Right cardiac atrium (tissue), 5 donors: ENCODE results near the gene TENT4A. TPM values are rescaled to one million over a fixed set of nuclear protein-coding genes. Genes with fewer than 3 reads are reported as not detected.
A peak's percentile ranks its signal among the peaks of the same experiment; 100 is the strongest.

ENCODE experiments used
- ATAC-seq, 2 donors: fragments of 200-7000 bp; cut with Tn5 transposase; one replicate each; pipeline versions ENCODE4 v1.8.0 to v1.9.1; 2020; ENCODE audit warnings: moderate library complexity in 2 of 2, mild to moderate bottlenecking in 1 of 2
- DNase-seq, 3 donors: peaks; one replicate each; pipeline ENCODE4 v3.0.0-alpha.2; 2020
- H3K27ac ChIP-seq: one replicate; pipeline ENCODE4 v1.5.1; 2013; ENCODE audit warnings: mild to moderate bottlenecking, low read length, control low read depth, moderate library complexity
- H3K27me3 ChIP-seq: one replicate; pipeline ENCODE4 v1.6.1; 2013; ENCODE audit not compliant: control insufficient read depth, insufficient read depth
- H3K4me1 ChIP-seq: one replicate; pipeline ENCODE4 v1.6.1; 2013; ENCODE audit warnings: low read length; ENCODE audit not compliant: control insufficient read depth, insufficient read depth
- H3K4me3 ChIP-seq: one replicate; pipeline ENCODE4 v1.5.1; 2013; ENCODE audit warnings: low read length, control low read depth
- H3K9me3 ChIP-seq: one replicate; pipeline ENCODE4 v1.6.1; 2013; ENCODE audit warnings: low read length; ENCODE audit not compliant: control insufficient read depth
- WGBS: extraction: QIAGEN DNeasy Blood & Tissue Kit; methylation state at CpG from one replicate; pipeline ENCODE4 v1.1.7; 2013; 5-methylcytosine and 5-hydroxymethylcytosine counted together
- intact Hi-C, 4 donors: fragments of 100-400 bp; cut with DNase I; formaldehyde crosslinking; loops; one replicate each; pipeline versions ENCODE4 v1.11.0 to v1.14.0; 2022 to 2023
- polyA plus RNA-seq: library from polyadenylated mRNA; stranded (reverse); fragments of 200-250 nt; gene quantifications from one replicate; pipeline ENCODE4 v1.2.3, GENCODE V29; 2013
- total RNA-seq, 4 donors: library from RNA; stranded (reverse); fragmentation: NEBNext Ultra II Directional; extraction: Animal tissue kit (Norgen Biotek cat#: 25700); gene quantifications; one replicate each; pipeline ENCODE4 v1.2.1, GENCODE V29; 2021
- donor health status: healthy with polysubstance abuse.
- donor health status: DM: no; HTN: yes; CAD: no.
- donor health status: DM: no; HTN: no; CAD: no.
- donor health status: DM: no; HTN: yes; CAD: no; lungs with severe emphysema.
- donor health status: DM: yes; HTN: yes; CAD: no.

Gene TENT4A
- total and polyA plus RNA-seq, 5 donors: 4.7 to 14.5 (median 11.8) TPM

GRCh38 chr5:6759983-6760382 lies 46.8 kb downstream of the TENT4A start:
- 69% methylated on average over 5 of the region's 5 CpGs for WGBS
- Histone ChIP-seq H3K4me3 (no peak overlapping the region), H3K4me1 (no peaks in the 10 kb centered on the region), H3K9me3 (no peaks in the 10 kb centered on the region), H3K27me3 (no peaks in the 10 kb centered on the region), H3K27ac (no peak overlapping the region)
- ATAC-seq (no peak), DNase-seq (no peak)
- intact Hi-C loops: loop anchor here in 1 of 4 donors (10.0 kb wide), 1 partner anchor 985 kb away; no protein-coding TSS in a partner anchor

GRCh38 chr5:6760686-6761085 lies 47.5 kb downstream of the TENT4A start:
- intact Hi-C loops: loop anchor here in 1 of 4 donors (10.0 kb wide), 1 partner anchor 984 kb away; no protein-coding TSS in a partner anchor
- DNase-seq: peak in 2 of 3 donors; percentile 50 to 83
- WGBS: 66% methylated on average over 9 of the region's 9 CpGs
- no peaks in the 10 kb centered on the region for H3K27me3 ChIP-seq
- ATAC-seq: peak in 1 of 2 donors; percentile 10
- H3K9me3 ChIP-seq: no peaks in the 10 kb centered on the region
- no peak overlapping the region for H3K4me3 ChIP-seq
- no peak overlapping the region for H3K27ac ChIP-seq
- H3K4me1 ChIP-seq: no peaks in the 10 kb centered on the region

DNA sequence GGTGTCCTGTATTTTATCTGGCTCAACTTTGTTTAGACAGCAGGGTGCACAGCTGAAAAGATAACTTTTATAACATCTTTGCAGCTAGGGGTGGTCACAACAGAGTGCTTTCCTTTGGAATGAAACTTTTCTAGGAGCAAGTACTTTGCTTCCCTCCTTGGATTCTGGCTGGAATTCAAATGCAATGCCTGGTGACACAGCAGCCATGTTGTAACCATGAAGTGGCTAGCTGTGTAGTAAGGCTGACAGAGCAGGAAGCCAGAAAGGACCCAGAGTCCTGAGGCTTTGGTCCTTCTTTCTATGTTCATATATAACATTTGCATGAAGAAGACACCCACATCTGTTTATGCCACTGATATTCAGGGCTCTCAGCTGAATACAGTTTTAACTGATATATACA lies 48.1 kb downstream of the TENT4A start:
- H3K27ac ChIP-seq: no peak overlapping the region

DNA sequence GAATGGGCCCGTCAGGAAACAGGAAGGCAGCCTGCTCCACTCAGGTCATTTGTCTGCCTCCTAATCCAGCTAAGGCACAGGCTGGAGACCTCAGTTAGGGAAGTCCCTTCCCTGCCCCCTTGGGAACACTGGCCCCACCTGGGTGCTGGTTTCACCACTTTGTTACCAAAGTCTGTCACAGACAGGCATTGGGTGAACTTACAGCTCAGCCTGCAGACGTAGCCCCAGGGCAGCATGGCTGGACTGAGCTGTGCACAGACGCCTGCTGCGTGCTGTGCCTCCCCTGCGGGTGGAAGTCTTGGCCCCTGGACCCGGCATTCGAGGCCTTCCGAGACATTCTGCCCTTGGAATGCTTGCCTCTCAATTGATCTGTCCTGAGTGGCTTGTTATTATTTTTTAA lies 48.9 kb downstream of the TENT4A start:
- ATAC-seq: no peak
- intact Hi-C loops: loop anchor here in 1 of 4 donors (10.0 kb wide), 1 partner anchor 983 kb away; no protein-coding TSS in a partner anchor
- H3K4me3 ChIP-seq: no peak overlapping the region
- no peaks in the 10 kb centered on the region for H3K27me3 ChIP-seq
- no peak for DNase-seq
- H3K4me1 ChIP-seq: peaks cover 3% of the 10 kb centered on the region
- H3K27ac ChIP-seq: no peak overlapping the region
- WGBS: 93% methylated on average over 8 of the region's 8 CpGs
- no peaks in the 10 kb centered on the region for H3K9me3 ChIP-seq

More for the DNA sequence above, 48.1 kb downstream of the TENT4A start:
- no peak for DNase-seq
- Histone ChIP-seq H3K9me3 (no peaks in the 10 kb centered on the region), H3K4me1 (peaks cover 3% of the 10 kb centered on the region), H3K4me3 (no peak overlapping the region), H3K27me3 (no peaks in the 10 kb centered on the region)
- ATAC-seq: no peak
- intact Hi-C loops: loop anchor here in 1 of 4 donors (10.0 kb wide), 1 partner anchor 983 kb away; no protein-coding TSS in a partner anchor

GRCh38 chr5:6762697-6763096 lies 49.5 kb downstream of the TENT4A start:
- ATAC-seq (no peak), DNase-seq (no peak)
- Histone ChIP-seq H3K27me3 (no peaks in the 10 kb centered on the region), H3K4me3 (no peak overlapping the region), H3K4me1 (peaks cover 3% of the 10 kb centered on the region), H3K9me3 (no peaks in the 10 kb centered on the region), H3K27ac (no peak overlapping the region)
- 97% methylated on average over 8 of the region's 8 CpGs for WGBS
- intact Hi-C loops: loop anchor here in 1 of 4 donors (10.0 kb wide), 1 partner anchor 982 kb away; no protein-coding TSS in a partner anchor

- no peaks in the 10 kb centered on the region for H3K27me3 ChIP-seq
- no peak for DNase-seq
- intact Hi-C loops: loop anchor here in 1 of 4 donors (10.0 kb wide), 1 partner anchor 982 kb away; no protein-coding TSS in a partner anchor
- ATAC-seq: no peak
- no peaks in the 10 kb centered on the region for H3K9me3 ChIP-seq
- no peak overlapping the region for H3K27ac ChIP-seq
- peaks cover 3% of the 10 kb centered on the region for H3K4me1 ChIP-seq
- no peak overlapping the region for H3K4me3 ChIP-seq
- WGBS: 85% methylated on average over 12 of the region's 12 CpGs
Observed at GRCh38 chr5:6763191-6763590, 50.0 kb downstream of the TENT4A start.

GRCh38 chr5:6765612-6766525 lies 52.6 kb downstream of the TENT4A start:
- Histone ChIP-seq H3K9me3 (no peaks in the 10 kb centered on the region), H3K4me1 (peaks cover 3% of the 10 kb centered on the region), H3K27ac (no peak overlapping the region), H3K27me3 (no peaks in the 10 kb centered on the region), H3K4me3 (no peak overlapping the region)
- intact Hi-C loops: loop anchor here in 1 of 4 donors (10.0 kb wide), 1 partner anchor 979 kb away; no protein-coding TSS in a partner anchor
- DNase-seq: peak; percentile 77 to 90 (median 90)
- 40% methylated on average over 22 of the region's 22 CpGs for WGBS
- ATAC-seq: peak; percentile 70 to 79

DNA sequence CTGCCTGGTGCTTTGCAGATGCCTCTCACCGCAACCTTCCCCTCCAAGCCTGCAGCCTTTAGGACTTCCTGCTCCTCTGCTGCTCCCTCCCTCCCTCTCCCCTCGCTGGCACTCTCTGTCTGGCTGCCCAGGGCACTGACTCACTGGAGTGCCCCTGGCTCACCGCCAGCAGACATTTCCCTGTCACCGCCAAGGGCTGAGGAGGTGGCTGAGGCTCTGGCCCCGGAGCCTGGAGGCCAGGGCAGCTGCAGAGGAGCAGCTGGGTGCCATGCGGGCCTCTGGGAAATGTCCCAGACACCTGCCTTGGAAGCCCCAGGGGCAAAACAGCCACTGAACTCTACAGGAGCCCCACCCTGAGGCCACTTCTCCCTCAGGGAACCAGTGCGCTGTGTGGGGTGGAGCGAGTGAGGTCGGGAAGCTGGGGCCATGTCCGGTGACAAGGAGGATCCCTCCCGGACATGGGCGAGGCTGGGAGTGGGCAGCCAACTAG lies 53.4 kb downstream of the TENT4A start:
- Histone ChIP-seq H3K9me3 (no peaks in the 10 kb centered on the region), H3K27me3 (no peaks in the 10 kb centered on the region), H3K27ac (no peak overlapping the region), H3K4me1 (peaks cover 3% of the 10 kb centered on the region), H3K4me3 (no peak overlapping the region)
- 36% methylated on average over 12 of the region's 12 CpGs for WGBS
- ATAC-seq (peak; percentile 89 to 90), DNase-seq (peak; percentile 82 to 92 (median 89))
- intact Hi-C loops: loop anchor here in 1 of 4 donors (10.0 kb wide), 1 partner anchor 978 kb away; no protein-coding TSS in a partner anchor

GRCh38 chr5:6767481-6768063 lies 54.3 kb downstream of the TENT4A start:
- no peak for DNase-seq
- peaks cover 3% of the 10 kb centered on the region for H3K4me1 ChIP-seq
- intact Hi-C loops: loop anchor here in 1 of 4 donors (10.0 kb wide), 1 partner anchor 977 kb away; no protein-coding TSS in a partner anchor
- H3K27me3 ChIP-seq: no peaks in the 10 kb centered on the region
- no peak overlapping the region for H3K4me3 ChIP-seq
- 93% methylated on average over 11 of the region's 11 CpGs for WGBS
- H3K27ac ChIP-seq: no peak overlapping the region
- H3K9me3 ChIP-seq: no peaks in the 10 kb centered on the region
- no peak for ATAC-seq

DNA sequence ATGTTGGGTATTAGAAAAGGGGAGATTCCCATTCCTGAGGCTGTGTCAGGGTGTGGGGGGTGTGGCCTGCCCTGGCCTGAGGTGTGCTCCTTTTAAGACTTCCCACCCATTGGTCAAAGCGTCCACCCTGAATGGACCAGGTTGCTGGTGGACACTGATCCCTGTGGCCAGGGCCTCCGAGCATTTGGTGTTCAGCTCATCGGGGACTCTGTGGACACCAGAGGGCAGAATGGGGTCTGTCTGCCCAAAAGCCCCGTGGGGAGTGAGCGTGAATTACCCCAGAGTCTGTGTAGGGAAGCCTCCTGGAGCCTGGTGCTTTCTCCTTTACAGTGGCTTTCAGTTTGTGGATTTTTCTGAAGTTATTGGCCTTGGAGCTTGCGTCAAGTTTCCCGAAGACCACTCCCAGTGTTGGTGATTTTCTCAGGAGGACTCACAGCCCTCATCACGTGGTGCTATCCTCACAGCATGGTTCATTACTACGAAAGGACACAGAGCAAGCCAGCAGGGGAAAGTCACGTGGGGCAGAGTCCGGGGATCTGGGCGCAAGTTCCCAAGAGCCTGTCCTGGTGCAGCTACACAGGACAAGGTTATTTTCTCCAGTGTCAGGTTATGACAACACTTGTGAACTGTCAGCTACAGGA lies 55.5 kb downstream of the TENT4A start:
- WGBS: 84% methylated on average over 12 of the region's 12 CpGs
- ATAC-seq: no peak
- no peak for DNase-seq
- no peaks in the 10 kb centered on the region for H3K27me3 ChIP-seq
- intact Hi-C loops: loop anchor here in 1 of 4 donors (10.0 kb wide), 1 partner anchor 976 kb away; no protein-coding TSS in a partner anchor
- H3K4me1 ChIP-seq: peaks cover 3% of the 10 kb centered on the region
- no peak overlapping the region for H3K4me3 ChIP-seq
- H3K9me3 ChIP-seq: peaks cover 2% of the 10 kb centered on the region
- no peak overlapping the region for H3K27ac ChIP-seq
